K562 (cell line): Measurements from ENCODE around the gene MMRN2. TPM values are rescaled to one million over a fixed set of nuclear protein-coding genes. Genes with fewer than 3 reads are reported as not detected.

ENCODE experiments used
- BRD9 ChIP-seq: fragments of 450-650 bp; IDR thresholded peaks from 2 replicates; pipeline ENCODE4 v1.6.1; 2018; ENCODE audit warnings: low read depth; ENCODE audit not compliant: partially characterized antibody
- HDAC1 ChIP-seq, 2 experiments: fragments of 450-650 bp; IDR thresholded peaks; 2 replicates each; pipeline ENCODE4 v1.6.1; 2016 to 2017; ENCODE audit warnings: inconsistent platforms in 1 of 2, mild to moderate bottlenecking in 1 of 2, moderate library complexity in 1 of 2
- ILK ChIP-seq: fragments of 450-650 bp; IDR thresholded peaks from 2 replicates; pipeline ENCODE4 v1.6.1; 2016; ENCODE audit warnings: missing genetic modification characterization, low read depth, mild to moderate bottlenecking, missing compliant biosample characterization, moderate library complexity, borderline replicate concordance
- MEF2A ChIP-seq: IDR thresholded peaks from 2 replicates; pipeline ENCODE4 v1.6.1; 2011; ENCODE audit warnings: low read depth, mild to moderate bottlenecking, low read length, moderate library complexity; ENCODE audit not compliant: control insufficient read depth
- NFRKB ChIP-seq: fragments of 450-650 bp; IDR thresholded peaks from 2 replicates; pipeline ENCODE4 v1.6.1; 2016; ENCODE audit warnings: low read depth
- NR2C1 ChIP-seq, 2 experiments: fragments of 450-650 bp; IDR thresholded peaks; 2 replicates each; pipeline ENCODE4 v1.6.1; 2017; ENCODE audit warnings: mild to moderate bottlenecking in 2 of 2, antibody characterized with exemption in 1 of 2, inconsistent platforms in 1 of 2, missing compliant biosample characterization in 1 of 2, missing genetic modification characterization in 1 of 2
- POLR2AphosphoS2 ChIP-seq: IDR thresholded peaks from 2 replicates; pipeline ENCODE4 v1.6.1; 2012; ENCODE audit warnings: low read length, improper control_type of control experiment
- POLR2H ChIP-seq: IDR thresholded peaks from 2 replicates; pipeline ENCODE4 v1.6.1; 2016; ENCODE audit warnings: missing genetic modification characterization, low read depth, mild to moderate bottlenecking, control low read depth, missing compliant biosample characterization, moderate library complexity
- RCOR1 ChIP-seq, 2 experiments: IDR thresholded peaks; 2 replicates each; pipeline ENCODE4 v1.6.1; 2012; ENCODE audit warnings: low read depth in 2 of 2, low read length in 2 of 2, borderline replicate concordance in 1 of 2, improper control_type of control experiment in 1 of 2
- SMARCE1 ChIP-seq: fragments of 450-650 bp; IDR thresholded peaks from 2 replicates; pipeline ENCODE4 v1.7.1; 2016; ENCODE audit warnings: mild to moderate bottlenecking
- TARDBP ChIP-seq: fragments of 450-650 bp; IDR thresholded peaks from 2 replicates; pipeline ENCODE4 v1.6.1; 2016
- ZBTB17 ChIP-seq: fragments of 450-650 bp; formaldehyde crosslinking; IDR thresholded peaks from 2 replicates; pipeline ENCODE4 v1.4.0; 2020; ENCODE audit warnings: mild to moderate bottlenecking
- ZFPM2 ChIP-seq: fragments of 250-450 bp; sonication (Bioruptor Pico); IDR thresholded peaks from 2 replicates; pipeline ENCODE4 v1.5.1; 2022; ENCODE audit warnings: mild to moderate bottlenecking
- ZNF165 ChIP-seq: fragments of 250-450 bp; sonication (Bioruptor Pico); IDR thresholded peaks from 2 replicates; pipeline ENCODE4 v1.4.0; 2020; ENCODE audit warnings: borderline replicate concordance
- ZNF311 ChIP-seq: fragments of 250-450 bp; sonication (Bioruptor Pico); IDR thresholded peaks from 2 replicates; pipeline ENCODE4 v1.4.0; 2020; ENCODE audit warnings: mild to moderate bottlenecking, moderate library complexity
- ZNF384 ChIP-seq: IDR thresholded peaks from 2 replicates; pipeline ENCODE4 v1.6.1; 2012; ENCODE audit warnings: low read depth, low read length, improper control_type of control experiment
- polyA plus RNA-seq, 8 experiments: library from polyadenylated mRNA; depleted of rRNA in 4 of 8; stranded (reverse) in 5 of 8; unstranded in 3 of 8; fragments of >200 nt; fragmentation: Nextera tagmentation in 2 of 8; fragmentation: Illumina TruSeq in 1 of 8; extraction: Ambion mirVana in 2 of 8; extraction: Trizol in 1 of 8; gene quantifications; 2 replicates each; pipeline versions ENCODE4 v1.2.1 to v1.2.3, GENCODE V29; 2011 to 2014; ENCODE audit warnings: inconsistent platforms in 1 of 8, missing spikeins in 1 of 8
- total RNA-seq, 7 experiments: library from RNA; depleted of rRNA in 6 of 7; stranded (reverse); fragments of >200 nt in 6 of 7; fragmentation: Illumina TruSeq in 2 of 7; extraction: Trizol in 2 of 7; gene quantifications; 2 replicates each; pipeline versions ENCODE4 v1.2.1 to v1.2.3, GENCODE V29; 2011 to 2021; ENCODE audit warnings: low replicate concordance in 1 of 7
- TF ChIP-seq, protein P1 (sequence below): fragments of 450-650 bp; IDR thresholded peaks from 2 replicates; pipeline ENCODE4 v1.6.1; 2016; ENCODE audit warnings: missing biosample characterization, missing genetic modification characterization
- TF ChIP-seq, protein P2 (sequence below): fragments of 250-450 bp; sonication (Bioruptor Pico); IDR thresholded peaks from 2 replicates; pipeline ENCODE4 v1.4.0; 2020; ENCODE audit warnings: mild to moderate bottlenecking
- TF ChIP-seq, protein P3 (sequence below): sonication (generic); formaldehyde crosslinking; IDR thresholded peaks from 2 replicates; pipeline ENCODE4 v1.8.0; 2022; ENCODE audit warnings: missing genetic modification reagents, mild to moderate bottlenecking, moderate library complexity, borderline replicate concordance
- TF ChIP-seq, protein P4 (sequence below): fragments of 450-650 bp; IDR thresholded peaks from 2 replicates; pipeline ENCODE4 v1.6.1; 2016; ENCODE audit warnings: antibody characterized with exemption
- TF ChIP-seq, protein P5 (sequence below): conservative IDR thresholded peaks from 2 replicates; pipeline ENCODE4 v1.6.1; 2011; ENCODE audit warnings: low read depth, mild to moderate bottlenecking, low read length; ENCODE audit not compliant: control insufficient read depth

MMRN2 gene
- total and polyA plus RNA-seq, 9 of the 15 experiments (the other 6 are each of a cell fraction or from before 2014, with no cell fraction given), result 0.07 to 2.0 (median 1.2) TPM

DNA sequence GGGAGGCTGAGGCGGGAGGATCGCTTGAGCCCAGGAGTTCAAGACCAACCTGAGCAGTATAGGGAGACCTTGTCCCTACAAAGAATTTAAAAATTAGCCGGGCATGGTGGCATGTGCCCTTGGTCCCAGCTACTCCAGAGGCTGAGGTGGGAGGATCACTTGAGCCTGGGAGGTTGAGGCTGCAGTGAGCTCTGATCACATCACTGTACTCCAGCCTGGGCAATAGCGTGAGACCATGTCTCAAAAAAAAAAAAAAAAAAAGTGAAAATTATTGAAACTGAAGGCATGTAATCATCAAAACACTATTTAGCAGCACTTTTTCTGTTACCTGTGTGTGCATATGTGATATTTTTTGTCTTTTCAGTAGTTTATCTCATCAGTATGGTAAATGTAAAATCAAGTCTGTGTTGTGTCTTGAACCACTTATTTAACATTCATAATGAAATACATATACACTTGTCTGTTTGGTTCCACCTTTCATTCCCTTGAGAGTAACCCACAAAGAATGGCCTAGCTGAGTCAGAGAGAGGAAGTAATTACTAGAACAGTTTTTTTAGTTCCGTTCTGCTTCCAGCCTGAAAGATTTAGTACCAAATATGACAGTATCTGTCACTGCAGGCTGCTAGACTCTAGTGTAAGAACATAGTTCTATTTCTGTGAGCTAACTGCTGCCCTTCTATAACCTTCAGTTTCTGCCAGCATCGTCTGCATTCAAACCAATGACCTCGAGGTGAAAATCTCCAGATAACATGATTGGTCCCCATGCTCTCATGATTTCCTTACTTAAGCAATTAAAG lies 68.6 kb downstream of the MMRN2 start (continued):
- TF ChIP-seq, protein P1, sequence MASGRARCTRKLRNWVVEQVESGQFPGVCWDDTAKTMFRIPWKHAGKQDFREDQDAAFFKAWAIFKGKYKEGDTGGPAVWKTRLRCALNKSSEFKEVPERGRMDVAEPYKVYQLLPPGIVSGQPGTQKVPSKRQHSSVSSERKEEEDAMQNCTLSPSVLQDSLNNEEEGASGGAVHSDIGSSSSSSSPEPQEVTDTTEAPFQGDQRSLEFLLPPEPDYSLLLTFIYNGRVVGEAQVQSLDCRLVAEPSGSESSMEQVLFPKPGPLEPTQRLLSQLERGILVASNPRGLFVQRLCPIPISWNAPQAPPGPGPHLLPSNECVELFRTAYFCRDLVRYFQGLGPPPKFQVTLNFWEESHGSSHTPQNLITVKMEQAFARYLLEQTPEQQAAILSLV (tag), result no peak
- peak in 1 of 2 experiments; percentile 40; a peak in 1 of 4 replicates for TF ChIP-seq HDAC1 (IDR thresholded peaks at IDR 0.05)
- peak in 1 of 2 experiments; percentile 45; a peak in 2 of 4 replicates for TF ChIP-seq RCOR1 (IDR thresholded peaks at IDR 0.05; ENCODE audit: borderline replicate concordance in 1 of 2, low read depth in 2 of 2, low read length in 2 of 2)
- TF ChIP-seq, protein P2, sequence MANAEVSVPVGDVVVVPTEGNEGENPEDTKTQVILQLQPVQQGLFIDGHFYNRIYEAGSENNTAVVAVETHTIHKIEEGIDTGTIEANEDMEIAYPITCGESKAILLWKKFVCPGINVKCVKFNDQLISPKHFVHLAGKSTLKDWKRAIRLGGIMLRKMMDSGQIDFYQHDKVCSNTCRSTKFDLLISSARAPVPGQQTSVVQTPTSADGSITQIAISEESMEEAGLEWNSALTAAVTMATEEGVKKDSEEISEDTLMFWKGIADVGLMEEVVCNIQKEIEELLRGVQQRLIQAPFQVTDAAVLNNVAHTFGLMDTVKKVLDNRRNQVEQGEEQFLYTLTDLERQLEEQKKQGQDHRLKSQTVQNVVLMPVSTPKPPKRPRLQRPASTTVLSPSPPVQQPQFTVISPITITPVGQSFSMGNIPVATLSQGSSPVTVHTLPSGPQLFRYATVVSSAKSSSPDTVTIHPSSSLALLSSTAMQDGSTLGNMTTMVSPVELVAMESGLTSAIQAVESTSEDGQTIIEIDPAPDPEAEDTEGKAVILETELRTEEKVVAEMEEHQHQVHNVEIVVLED (CRISPR knock-in tag), result no peak
- TF ChIP-seq ZNF165 (CRISPR knock-in tag), result no peak
- no peak for TF ChIP-seq ZBTB17 (CRISPR knock-in tag)
- peak; percentile 81 for TF ChIP-seq NR2C1 (IDR thresholded peaks at IDR 0.05)
- TF ChIP-seq NR2C1 (tag; IDR thresholded peaks at IDR 0.05), result peak; percentile 90
- TF ChIP-seq ZNF384, result peak; percentile 70
- no peak for TF ChIP-seq POLR2AphosphoS2
- TF ChIP-seq ZFPM2 (CRISPR knock-in tag), result no peak
- no peak for TF ChIP-seq ILK (tag)
- 0 out of 2 replicates have a peak, but pooled peaks have one; percentile 34 for TF ChIP-seq NFRKB
- TF ChIP-seq, protein P3, sequence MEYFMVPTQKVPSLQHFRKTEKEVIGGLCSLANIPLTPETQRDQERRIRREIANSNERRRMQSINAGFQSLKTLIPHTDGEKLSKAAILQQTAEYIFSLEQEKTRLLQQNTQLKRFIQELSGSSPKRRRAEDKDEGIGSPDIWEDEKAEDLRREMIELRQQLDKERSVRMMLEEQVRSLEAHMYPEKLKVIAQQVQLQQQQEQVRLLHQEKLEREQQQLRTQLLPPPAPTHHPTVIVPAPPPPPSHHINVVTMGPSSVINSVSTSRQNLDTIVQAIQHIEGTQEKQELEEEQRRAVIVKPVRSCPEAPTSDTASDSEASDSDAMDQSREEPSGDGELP, result no peak
- TF ChIP-seq SMARCE1, result peak; percentile 91
- no peak for TF ChIP-seq TARDBP
- TF ChIP-seq, protein P4, sequence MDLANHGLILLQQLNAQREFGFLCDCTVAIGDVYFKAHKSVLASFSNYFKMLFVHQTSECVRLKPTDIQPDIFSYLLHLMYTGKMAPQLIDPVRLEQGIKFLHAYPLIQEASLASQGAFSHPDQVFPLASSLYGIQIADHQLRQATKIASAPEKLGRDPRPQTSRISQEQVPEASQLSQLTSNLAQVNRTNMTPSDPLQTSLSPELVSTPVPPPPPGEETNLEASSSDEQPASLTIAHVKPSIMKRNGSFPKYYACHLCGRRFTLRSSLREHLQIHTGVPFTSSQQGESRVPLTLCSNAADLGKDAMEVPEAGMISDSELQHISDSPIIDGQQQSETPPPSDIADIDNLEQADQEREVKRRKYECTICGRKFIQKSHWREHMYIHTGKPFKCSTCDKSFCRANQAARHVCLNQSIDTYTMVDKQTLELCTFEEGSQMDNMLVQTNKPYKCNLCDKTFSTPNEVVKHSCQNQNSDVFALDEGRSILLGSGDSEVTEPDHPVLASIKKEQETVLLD, result no peak
- TF ChIP-seq BRD9, result no peak
- TF ChIP-seq, protein P5, sequence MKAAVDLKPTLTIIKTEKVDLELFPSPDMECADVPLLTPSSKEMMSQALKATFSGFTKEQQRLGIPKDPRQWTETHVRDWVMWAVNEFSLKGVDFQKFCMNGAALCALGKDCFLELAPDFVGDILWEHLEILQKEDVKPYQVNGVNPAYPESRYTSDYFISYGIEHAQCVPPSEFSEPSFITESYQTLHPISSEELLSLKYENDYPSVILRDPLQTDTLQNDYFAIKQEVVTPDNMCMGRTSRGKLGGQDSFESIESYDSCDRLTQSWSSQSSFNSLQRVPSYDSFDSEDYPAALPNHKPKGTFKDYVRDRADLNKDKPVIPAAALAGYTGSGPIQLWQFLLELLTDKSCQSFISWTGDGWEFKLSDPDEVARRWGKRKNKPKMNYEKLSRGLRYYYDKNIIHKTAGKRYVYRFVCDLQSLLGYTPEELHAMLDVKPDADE, result no peak
- TF ChIP-seq MEF2A, result peak; percentile 91
- TF ChIP-seq POLR2H (tag), result 0 out of 2 replicates have a peak, but pooled peaks have one; percentile 27
- TF ChIP-seq ZNF311, result no peak
